Measurements from ENCODE around the gene PAWR. TPM values are rescaled to one million over a fixed set of nuclear protein-coding genes. Genes with fewer than 3 reads are reported as not detected.

Gene PAWR
- total RNA-seq, 4 donors from 2014 or later, result 45.1 to 92.1 (median 59.5) TPM

GRCh38 chr12:79614730-79615129 lies 76.0 kb downstream of the PAWR start:
- H3K4me1 ChIP-seq, result no peaks in the 10 kb centered on the region
- WGBS, 2 donors (ENCODE audit: low coverage in 1 of 2), result 87 to 93% methylated on average over 2 to 3 of the region's 3 CpGs
- no peak for ATAC-seq
- H3K36me3 ChIP-seq, result peaks cover 0 to 4% of the 10 kb centered on the region in 2 donors
- peaks cover 0 to 4% (median 0%) of the 10 kb centered on the region in 3 donors for H3K9me3 ChIP-seq
- no peaks in the 10 kb centered on the region for H3K27me3 ChIP-seq
- TF ChIP-seq EP300 (IDR thresholded peaks at IDR 0.05), result no peak
- no peak for TF ChIP-seq POLR2AphosphoS5 (IDR thresholded peaks at IDR 0.05)
- no peak for TF ChIP-seq POLR2A (IDR thresholded peaks at IDR 0.05)
- no peak for TF ChIP-seq CTCF (IDR thresholded peaks at IDR 0.05)
- no peak overlapping the region for H3K27ac ChIP-seq
- no peak overlapping the region for H3K4me3 ChIP-seq

- TF ChIP-seq POLR2AphosphoS5 (IDR thresholded peaks at IDR 0.05) (no peak), POLR2A (IDR thresholded peaks at IDR 0.05) (no peak), EP300 (IDR thresholded peaks at IDR 0.05) (no peak), CTCF (IDR thresholded peaks at IDR 0.05) (no peak)
- Histone ChIP-seq H3K9me3 (no peaks in the 10 kb centered on the region), H3K27ac (no peak overlapping the region), H3K4me1 (no peaks in the 10 kb centered on the region), H3K36me3 (no peaks in the 10 kb centered on the region), H3K4me3 (no peak overlapping the region), H3K27me3 (no peaks in the 10 kb centered on the region)
- 98 to 100% methylated on average over 2 of the region's 2 CpGs for WGBS, 2 donors (ENCODE audit: low coverage in 1 of 2)
- no peak for ATAC-seq
Observed at GRCh38 chr12:79601908-79602307, 88.9 kb downstream of the PAWR start.

GRCh38 chr12:79597910-79598309 lies 92.9 kb downstream of the PAWR start:
- Histone ChIP-seq H3K4me3 (no peak overlapping the region), H3K27me3 (no peaks in the 10 kb centered on the region), H3K9me3 (no peaks in the 10 kb centered on the region), H3K36me3 (peaks cover 0 to 8% of the 10 kb centered on the region in 2 donors), H3K27ac (no peak overlapping the region), H3K4me1 (no peaks in the 10 kb centered on the region)
- TF ChIP-seq EP300 (IDR thresholded peaks at IDR 0.05), result no peak
- no peak for TF ChIP-seq CTCF (IDR thresholded peaks at IDR 0.05)
- TF ChIP-seq POLR2A (IDR thresholded peaks at IDR 0.05), result no peak
- TF ChIP-seq POLR2AphosphoS5 (IDR thresholded peaks at IDR 0.05), result no peak
- WGBS, 2 donors (ENCODE audit: low coverage in 1 of 2), result 75 to 86% methylated on average over 1 to 3 of the region's 3 CpGs
- ATAC-seq, result no peak

- Histone ChIP-seq H3K27me3 (no peaks in the 10 kb centered on the region), H3K36me3 (peaks cover 0 to 8% of the 10 kb centered on the region in 2 donors), H3K4me3 (no peak overlapping the region), H3K9me3 (no peaks in the 10 kb centered on the region), H3K4me1 (no peaks in the 10 kb centered on the region), H3K27ac (no peak overlapping the region)
- no peak for TF ChIP-seq POLR2AphosphoS5 (IDR thresholded peaks at IDR 0.05)
- no peak for TF ChIP-seq CTCF (IDR thresholded peaks at IDR 0.05)
- no peak for TF ChIP-seq EP300 (IDR thresholded peaks at IDR 0.05)
- TF ChIP-seq POLR2A (IDR thresholded peaks at IDR 0.05), result no peak
- WGBS, 2 donors (ENCODE audit: low coverage in 1 of 2), result 87 to 89% methylated on average over 5 to 10 of the region's 10 CpGs
- ATAC-seq, result no peak
Observed at GRCh38 chr12:79596719-79597350, 93.9 kb downstream of the PAWR start.

- ATAC-seq, result no peak
- no peaks in the 10 kb centered on the region for H3K27me3 ChIP-seq
- H3K27ac ChIP-seq, result no peak overlapping the region
- no peaks in the 10 kb centered on the region for H3K4me1 ChIP-seq
- no peak for TF ChIP-seq CTCF (IDR thresholded peaks at IDR 0.05)
- TF ChIP-seq POLR2A (IDR thresholded peaks at IDR 0.05), result no peak
- TF ChIP-seq POLR2AphosphoS5 (IDR thresholded peaks at IDR 0.05), result no peak
- TF ChIP-seq EP300 (IDR thresholded peaks at IDR 0.05), result no peak
- H3K4me3 ChIP-seq, result no peak overlapping the region
- H3K9me3 ChIP-seq, result no peaks in the 10 kb centered on the region
- 70 to 80% methylated on average over 2 of the region's 4 CpGs for WGBS, 2 donors (ENCODE audit: low coverage in 1 of 2)
- H3K36me3 ChIP-seq, result peaks cover 0 to 8% of the 10 kb centered on the region in 2 donors
Observed at GRCh38 chr12:79595273-79595672, 95.5 kb downstream of the PAWR start.
